NCI-H1092 (cell line): ENCODE results near the gene MAG.
A peak's percentile ranks its signal among the peaks of the same experiment; 100 is the strongest.

ENCODE experiments used
- DNase-seq: peaks from one replicate; lab custom pipeline; 2025; lab: John Stamatoyannopoulos, UW

The MAG gene, protein sequence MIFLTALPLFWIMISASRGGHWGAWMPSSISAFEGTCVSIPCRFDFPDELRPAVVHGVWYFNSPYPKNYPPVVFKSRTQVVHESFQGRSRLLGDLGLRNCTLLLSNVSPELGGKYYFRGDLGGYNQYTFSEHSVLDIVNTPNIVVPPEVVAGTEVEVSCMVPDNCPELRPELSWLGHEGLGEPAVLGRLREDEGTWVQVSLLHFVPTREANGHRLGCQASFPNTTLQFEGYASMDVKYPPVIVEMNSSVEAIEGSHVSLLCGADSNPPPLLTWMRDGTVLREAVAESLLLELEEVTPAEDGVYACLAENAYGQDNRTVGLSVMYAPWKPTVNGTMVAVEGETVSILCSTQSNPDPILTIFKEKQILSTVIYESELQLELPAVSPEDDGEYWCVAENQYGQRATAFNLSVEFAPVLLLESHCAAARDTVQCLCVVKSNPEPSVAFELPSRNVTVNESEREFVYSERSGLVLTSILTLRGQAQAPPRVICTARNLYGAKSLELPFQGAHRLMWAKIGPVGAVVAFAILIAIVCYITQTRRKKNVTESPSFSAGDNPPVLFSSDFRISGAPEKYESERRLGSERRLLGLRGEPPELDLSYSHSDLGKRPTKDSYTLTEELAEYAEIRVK

GRCh38 chr19:35291916-35292315 lies at the start of gene MAG:
Gene MAG (plus strand): TSS chr19:35292161. CDS start chr19:35295409, 3,248 bp downstream.
- no peak for DNase-seq

GRCh38 chr19:35246466-35247092 lies 45.4 kb upstream of the MAG start:
- DNase-seq: no peak

- no peak for DNase-seq
Measured at GRCh38 chr19:35247526-35248309, 44.2 kb upstream of the MAG start.

- no peak for DNase-seq
Measured at GRCh38 chr19:35248310-35249145, 43.4 kb upstream of the MAG start, which contains the start of gene LSR. Gene LSR (plus strand): TSS chr19:35249002. CDS start chr19:35249023, 21 bp downstream.

GRCh38 chr19:35249146-35249847 lies 42.7 kb upstream of the MAG start:
- no peak for DNase-seq

GRCh38 chr19:35249848-35250711 lies 41.9 kb upstream of the MAG start:
- no peak for DNase-seq

- DNase-seq: no peak
Measured at GRCh38 chr19:35251456-35251855, 40.5 kb upstream of the MAG start.

DNA sequence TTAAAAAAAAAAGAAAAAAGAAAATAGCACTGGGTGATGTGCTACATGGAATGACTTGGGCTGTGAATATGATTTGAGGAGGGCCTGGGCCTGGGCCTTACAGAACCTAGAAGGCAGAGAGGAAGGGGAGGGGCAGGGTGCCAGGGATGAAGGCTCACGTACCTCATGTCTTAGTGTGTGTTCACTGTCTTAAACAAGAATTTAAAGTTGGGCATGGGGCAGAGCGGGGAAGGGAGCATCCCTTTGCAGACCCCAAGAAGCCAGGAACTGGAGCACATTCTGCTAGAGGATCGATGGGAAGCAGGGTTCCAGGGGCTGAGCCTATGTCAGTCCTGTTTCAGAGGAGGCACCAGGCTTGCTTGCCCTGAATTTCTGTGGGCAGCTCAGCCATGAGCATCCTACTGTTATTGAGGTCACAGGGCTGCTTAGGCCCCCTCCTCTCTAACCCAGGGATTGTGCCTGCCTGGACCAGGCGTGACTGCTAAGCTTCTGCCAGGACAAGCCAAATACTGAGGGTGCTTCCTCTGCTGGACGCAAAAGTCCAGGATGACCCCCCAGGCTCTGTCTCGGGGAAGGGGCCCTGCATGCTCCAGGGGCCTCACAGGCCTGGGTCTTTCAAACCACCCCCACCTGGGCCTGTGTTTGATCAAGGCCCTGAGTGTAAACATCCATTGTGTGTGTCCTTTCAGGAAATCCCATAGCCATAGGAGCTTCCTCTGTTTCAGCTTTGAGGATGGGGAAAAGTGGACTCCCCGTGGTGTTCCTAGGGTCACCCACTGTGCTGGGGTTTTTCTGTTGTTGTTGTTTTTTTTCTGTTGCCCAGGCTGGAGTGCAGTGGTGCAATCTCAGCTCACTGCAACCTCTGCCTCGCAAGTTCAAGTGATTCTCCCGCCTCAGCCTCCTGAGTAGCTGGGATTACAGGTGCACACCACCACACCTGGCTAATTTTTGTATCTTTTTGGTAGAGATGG lies 38.4 kb upstream of the MAG start:
- no peak for DNase-seq

DNA sequence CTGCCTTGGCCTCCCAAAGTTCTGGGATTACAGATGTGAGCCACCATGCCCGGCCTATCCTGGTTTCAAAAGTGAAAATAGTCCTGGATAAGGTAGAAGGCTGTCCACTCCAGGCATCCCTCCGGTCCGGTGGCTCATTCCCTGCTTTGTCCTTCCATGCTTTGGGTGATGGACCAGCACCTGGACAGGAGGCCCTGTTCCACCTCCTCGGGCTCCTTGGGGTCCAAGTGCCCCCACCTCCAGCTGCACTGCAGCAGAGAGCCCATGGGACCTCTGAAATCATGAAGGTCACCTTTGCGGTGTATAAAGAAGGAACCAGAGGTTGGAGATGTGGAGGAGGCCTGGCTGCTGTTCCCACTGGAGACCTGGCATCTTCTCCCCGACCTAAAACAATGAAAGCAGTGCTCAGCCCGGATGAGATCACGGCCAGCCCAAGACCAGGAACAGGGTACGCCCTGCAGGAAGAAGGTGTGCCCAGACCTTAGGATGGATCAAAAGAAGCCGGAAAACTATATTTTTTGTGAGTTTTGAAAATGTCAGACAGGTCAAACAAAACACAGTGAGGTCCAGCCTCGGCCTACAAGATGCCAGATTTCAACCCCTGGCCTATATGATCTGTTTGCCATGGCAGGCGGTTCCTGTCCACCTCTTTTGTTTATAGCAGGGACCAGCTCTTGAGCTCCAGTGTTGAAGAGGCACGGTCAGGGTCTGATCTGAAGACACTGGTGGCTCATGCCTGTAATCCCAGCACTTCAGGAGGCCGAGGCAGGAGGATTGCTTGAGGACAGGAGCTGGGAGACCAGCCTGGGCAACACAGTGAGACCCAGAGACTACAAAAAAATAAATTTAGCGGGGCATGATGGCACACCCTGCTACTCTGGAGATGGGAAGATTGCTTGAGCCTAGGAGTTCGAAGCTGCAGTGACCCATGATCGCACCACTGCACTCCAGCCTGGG lies 37.3 kb upstream of the MAG start:
- DNase-seq: no peak

- DNase-seq: no peak
Measured at GRCh38 chr19:35256566-35256965, 35.4 kb upstream of the MAG start.

DNA sequence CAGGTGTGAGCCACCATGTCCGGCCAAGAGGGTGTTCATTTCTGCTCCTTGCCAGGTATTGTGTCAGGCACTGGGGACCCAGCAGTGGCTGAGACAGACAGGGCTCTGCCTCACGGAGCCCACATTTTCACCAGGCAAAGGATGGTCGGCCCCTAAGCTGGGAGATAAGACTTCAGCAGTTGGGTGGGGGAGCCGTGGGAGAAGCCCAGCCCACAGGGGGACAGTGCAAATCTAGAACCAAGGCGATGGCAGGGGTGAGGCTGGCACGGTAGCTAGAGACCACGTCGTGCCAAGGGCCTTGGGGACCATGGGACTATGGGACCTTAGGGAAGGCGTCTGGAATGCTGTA lies 34.9 kb upstream of the MAG start:
- no peak for DNase-seq

DNA sequence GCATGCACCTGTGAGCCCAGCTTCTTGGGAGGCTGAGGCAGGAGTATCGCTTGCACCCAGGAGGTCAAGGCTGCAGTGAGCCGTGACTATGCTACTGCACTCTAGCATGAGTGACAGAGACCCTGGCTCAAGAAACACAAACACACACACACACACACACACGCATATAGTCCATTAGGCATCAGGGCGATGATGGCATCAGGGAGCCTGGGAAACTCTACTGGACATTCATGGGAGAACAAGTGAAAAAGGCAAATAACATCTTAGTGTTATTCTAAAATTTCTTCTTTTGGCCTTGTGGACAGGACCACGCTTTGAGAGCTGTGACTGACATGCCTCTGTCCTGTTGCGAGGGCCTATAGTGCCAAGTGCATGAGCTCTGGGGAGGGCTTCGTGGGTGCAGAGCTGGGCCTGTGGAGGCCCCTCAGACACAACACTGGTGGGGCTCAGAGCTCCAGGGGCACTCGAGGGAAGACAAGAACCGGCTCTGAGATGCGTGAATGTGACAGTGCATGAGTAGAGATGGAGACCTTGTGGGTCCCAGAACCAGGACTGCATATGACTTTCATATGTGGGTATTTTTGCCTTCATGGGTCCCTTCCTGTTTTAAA lies 31.2 kb upstream of the MAG start:
- DNase-seq: no peak

- no peak for DNase-seq
Measured at GRCh38 chr19:35261356-35262100, 30.4 kb upstream of the MAG start.

GRCh38 chr19:35262101-35262761 lies 29.7 kb upstream of the MAG start:
- DNase-seq: peak; percentile 45

DNA sequence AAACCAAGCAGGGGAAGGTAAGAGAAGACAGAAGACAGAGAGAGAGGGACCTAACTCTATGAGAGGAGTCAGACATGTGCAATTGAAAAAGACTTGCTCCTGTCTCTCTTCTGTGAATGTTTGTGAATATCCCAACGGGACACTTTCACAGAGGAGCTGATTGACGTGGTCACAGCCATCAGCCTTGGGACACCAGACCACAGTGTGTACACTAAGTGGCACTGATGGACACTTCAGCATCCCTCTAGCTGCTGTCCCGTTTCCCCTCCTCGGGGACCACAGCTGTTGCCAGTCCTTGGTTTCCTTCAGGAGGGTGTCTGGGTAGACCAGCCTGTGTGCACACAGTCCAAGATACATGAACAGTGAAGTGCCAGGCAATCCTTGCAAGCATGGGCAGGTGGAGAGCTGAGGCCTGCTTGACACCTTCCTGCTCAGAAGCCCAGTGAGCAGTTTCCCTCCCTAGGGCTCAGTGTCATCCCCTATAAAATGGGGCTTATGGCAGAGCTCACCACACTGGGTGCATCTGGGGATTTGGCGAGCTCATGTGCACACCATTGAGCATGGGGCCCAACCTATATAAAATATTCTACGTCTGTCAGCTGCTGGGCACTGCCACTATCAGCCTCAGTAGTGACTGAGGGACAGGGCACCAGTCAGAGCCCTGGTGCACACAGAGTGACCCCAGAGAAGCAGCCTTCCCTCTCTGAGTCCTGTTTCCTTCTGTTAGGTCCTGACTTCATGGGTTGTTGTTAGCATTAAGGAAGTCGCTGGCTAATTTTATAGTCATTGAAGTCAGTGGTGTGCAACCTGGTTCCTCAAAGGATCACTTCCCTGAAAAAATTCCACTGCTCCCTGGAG lies 27.5 kb upstream of the MAG start:
- no peak for DNase-seq
